Naive B cell (primary cell): ENCODE data around the gene FKRP. TPM values are rescaled to one million over a fixed set of nuclear protein-coding genes. Genes with fewer than 3 reads are reported as not detected.

Source experiments
- ATAC-seq, 2 donors: fragments of 150-1000 bp; cut with Tn5 transposase; 2 replicates each; pipeline ENCODE4 v1.10.0; 2021; ENCODE audit warnings: low read depth in 2 of 2, mild to moderate bottlenecking in 2 of 2, moderate library complexity in 2 of 2
- DNase-seq: peaks from one replicate; pipeline ENCODE4 v3.0.0; 2022
- H3K27ac Mint-ChIP-seq, 6 donors: one replicate each; pipeline ENCODE4 v1.8.0; 2020 to 2022; ENCODE audit warnings: mild to moderate bottlenecking in 6 of 6, mixed read lengths in 6 of 6, moderate library complexity in 5 of 6, inconsistent platforms in 2 of 6
- H3K27me3 Mint-ChIP-seq, 3 donors: one replicate each; pipeline ENCODE4 v1.8.0; 2021 to 2022; ENCODE audit warnings: mixed read lengths in 3 of 3, mild to moderate bottlenecking in 1 of 3
- H3K36me3 Mint-ChIP-seq, 2 donors: one replicate each; pipeline ENCODE4 v1.8.0; 2020 to 2022; ENCODE audit warnings: mixed read lengths in 2 of 2, inconsistent platforms in 1 of 2, mild to moderate bottlenecking in 1 of 2
- H3K4me1 Mint-ChIP-seq, 3 donors: one replicate each; pipeline ENCODE4 v1.8.0; 2020 to 2022; ENCODE audit warnings: mixed read lengths in 3 of 3, inconsistent platforms in 1 of 3, mild to moderate bottlenecking in 1 of 3, moderate library complexity in 1 of 3
- H3K4me3 Mint-ChIP-seq, 8 donors: one replicate each; pipeline ENCODE4 v1.8.0; 2020 to 2022; ENCODE audit warnings: mild to moderate bottlenecking in 8 of 8, mixed read lengths in 8 of 8, moderate library complexity in 8 of 8, inconsistent platforms in 2 of 8
- H3K9me3 Mint-ChIP-seq, 7 donors: one replicate each; pipeline ENCODE4 v1.8.0; 2020 to 2022; ENCODE audit warnings: mixed read lengths in 7 of 7, mild to moderate bottlenecking in 5 of 7, inconsistent platforms in 2 of 7, moderate library complexity in 1 of 7
- polyA plus RNA-seq, 6 donors: library from polyadenylated mRNA; unstranded; fragments of 300-500 nt; fragmentation: Illumina TruSeq; gene quantifications; one replicate each; pipeline ENCODE4 v1.2.3, GENCODE V29; 2021; ENCODE audit warnings: low read depth in 6 of 6

FKRP gene
- polyA plus RNA-seq, 6 donors from 2014 or later, result 2.0 to 10.1 (median 6.0) TPM

DNA sequence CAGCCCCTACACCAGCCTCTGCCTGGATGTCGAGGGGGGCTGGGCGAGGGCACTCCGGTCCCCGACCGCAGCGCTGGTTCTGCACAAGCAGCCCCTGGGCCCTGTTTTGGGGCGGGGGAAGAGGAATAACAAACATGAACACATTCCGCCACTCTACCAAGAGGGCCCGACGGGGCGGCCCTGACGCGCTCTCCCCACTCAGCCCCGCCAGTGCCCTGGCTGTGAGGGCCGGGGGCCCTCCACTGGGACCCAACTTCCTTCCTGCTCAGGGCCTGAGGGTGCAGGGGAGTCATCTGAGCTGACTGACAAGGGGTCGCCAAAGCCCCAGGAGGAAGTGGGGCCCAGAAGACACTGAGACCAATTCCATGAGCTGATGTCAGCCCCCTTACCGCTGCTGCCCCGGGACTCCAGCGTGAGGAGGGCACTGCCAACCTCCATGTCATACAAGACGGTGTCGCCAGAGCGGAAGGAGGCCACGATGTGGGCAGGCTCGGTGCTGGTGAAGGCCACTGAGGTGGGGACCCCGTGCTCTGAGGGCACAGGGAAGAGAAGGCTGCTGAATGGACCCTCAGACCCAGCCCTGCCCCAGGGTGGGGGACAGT lies 23.3 kb upstream of the FKRP start:
- DNase-seq, result peak; percentile 41
- ATAC-seq, result no peak

DNA sequence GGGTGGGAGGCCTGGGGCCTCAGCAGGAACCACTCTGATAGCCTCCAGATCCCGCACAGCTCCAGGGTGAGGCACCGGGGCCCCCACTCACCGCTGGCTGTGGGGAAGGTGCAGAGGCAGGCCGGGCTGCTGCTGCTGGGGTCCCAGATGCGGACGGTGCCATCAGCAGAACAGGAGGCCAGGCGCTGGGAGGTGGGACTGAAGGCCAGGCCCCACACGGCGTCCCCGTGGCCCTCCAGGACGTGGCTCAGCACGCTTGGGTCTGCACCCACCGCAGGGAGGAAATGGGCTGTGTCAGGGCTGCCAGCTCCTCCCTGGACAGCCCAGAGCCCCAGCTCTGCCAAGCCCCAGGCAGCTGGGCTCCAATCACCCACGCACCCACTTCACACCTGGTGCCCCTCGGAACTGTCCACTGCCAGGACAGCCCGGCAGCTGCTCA lies 22.8 kb upstream of the FKRP start:
- Mint-ChIP-seq H3K9me3 (no peaks in the 10 kb centered on the region), H3K4me1 (peaks cover 58 to 83% (median 58%) of the 10 kb centered on the region in 3 donors), H3K27ac (peak overlapping the region in 3 of 6 donors; percentile 27 to 86 (median 82)), H3K36me3 (peaks cover 0 to 23% of the 10 kb centered on the region in 2 donors), H3K4me3 (peak overlapping the region in 7 of 8 donors; percentile 54 to 91 (median 81)), H3K27me3 (no peaks in the 10 kb centered on the region)
- no peak for DNase-seq
- no peak for ATAC-seq

More for the DNA sequence above, 23.3 kb upstream of the FKRP start:
- Mint-ChIP-seq H3K9me3 (no peaks in the 10 kb centered on the region), H3K27me3 (no peaks in the 10 kb centered on the region), H3K4me1 (peaks cover 60 to 85% (median 63%) of the 10 kb centered on the region in 3 donors), H3K27ac (peak overlapping the region; percentile 64 to 92 (median 82)), H3K36me3 (peaks cover 0 to 20% of the 10 kb centered on the region in 2 donors), H3K4me3 (peak overlapping the region; percentile 15 to 91 (median 78))

DNA sequence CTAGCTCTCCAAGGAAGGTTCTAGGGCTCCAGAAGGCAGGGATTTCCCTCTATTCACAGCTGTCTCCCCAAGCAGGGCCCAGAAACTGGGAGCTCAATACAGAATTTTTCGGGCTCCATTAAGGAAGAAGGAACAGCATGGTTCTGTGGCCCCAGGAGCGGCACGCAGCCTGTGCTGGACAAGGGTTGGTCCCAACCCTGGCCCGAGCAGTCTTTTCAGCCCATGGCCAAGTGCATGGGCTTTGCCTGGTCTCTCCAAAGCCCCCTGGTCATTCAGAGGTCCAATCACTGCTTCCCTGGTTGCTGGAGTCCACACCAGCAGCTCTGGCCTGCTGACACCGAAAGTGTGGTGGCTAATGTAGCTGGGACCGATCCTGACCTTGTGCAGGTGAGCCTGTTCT lies 22.4 kb upstream of the FKRP start:
- ATAC-seq, result no peak
- no peaks in the 10 kb centered on the region for H3K9me3 Mint-ChIP-seq
- peaks cover 0 to 23% of the 10 kb centered on the region in 2 donors for H3K36me3 Mint-ChIP-seq
- no peak for DNase-seq
- H3K4me1 Mint-ChIP-seq, result peaks cover 54 to 81% (median 56%) of the 10 kb centered on the region in 3 donors
- peak overlapping the region in 4 of 6 donors; percentile 27 to 86 (median 64) for H3K27ac Mint-ChIP-seq
- peak overlapping the region in 7 of 8 donors; percentile 41 to 85 (median 71) for H3K4me3 Mint-ChIP-seq
- H3K27me3 Mint-ChIP-seq, result no peaks in the 10 kb centered on the region

DNA sequence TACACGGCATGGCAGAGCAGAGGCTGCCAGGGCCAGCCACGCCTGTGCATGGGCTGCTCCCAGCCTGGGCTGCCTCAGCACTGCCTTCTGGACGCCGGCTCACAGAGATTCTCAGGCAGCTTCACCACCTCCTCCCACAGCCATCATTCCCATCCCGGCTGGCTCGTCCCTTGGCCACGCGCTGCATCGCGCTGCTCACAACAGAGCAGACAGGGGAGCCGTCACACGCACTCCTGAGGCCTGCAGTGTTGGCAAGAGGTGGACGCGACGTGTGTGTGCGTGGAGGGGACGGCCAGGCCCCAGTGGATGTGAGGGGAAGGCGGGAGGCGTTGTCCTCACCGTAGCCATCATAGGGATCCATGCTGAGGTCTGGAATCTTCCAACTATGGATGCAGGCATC lies 21.4 kb upstream of the FKRP start:
- Mint-ChIP-seq H3K27me3 (no peaks in the 10 kb centered on the region), H3K36me3 (peaks cover 0 to 23% of the 10 kb centered on the region in 2 donors), H3K4me1 (peaks cover 54 to 81% (median 54%) of the 10 kb centered on the region in 3 donors), H3K4me3 (peak overlapping the region in 5 of 8 donors; percentile 12 to 65 (median 22)), H3K27ac (peak overlapping the region in 1 of 6 donors; percentile 86), H3K9me3 (no peaks in the 10 kb centered on the region)
- ATAC-seq, result no peak
- no peak for DNase-seq

DNA sequence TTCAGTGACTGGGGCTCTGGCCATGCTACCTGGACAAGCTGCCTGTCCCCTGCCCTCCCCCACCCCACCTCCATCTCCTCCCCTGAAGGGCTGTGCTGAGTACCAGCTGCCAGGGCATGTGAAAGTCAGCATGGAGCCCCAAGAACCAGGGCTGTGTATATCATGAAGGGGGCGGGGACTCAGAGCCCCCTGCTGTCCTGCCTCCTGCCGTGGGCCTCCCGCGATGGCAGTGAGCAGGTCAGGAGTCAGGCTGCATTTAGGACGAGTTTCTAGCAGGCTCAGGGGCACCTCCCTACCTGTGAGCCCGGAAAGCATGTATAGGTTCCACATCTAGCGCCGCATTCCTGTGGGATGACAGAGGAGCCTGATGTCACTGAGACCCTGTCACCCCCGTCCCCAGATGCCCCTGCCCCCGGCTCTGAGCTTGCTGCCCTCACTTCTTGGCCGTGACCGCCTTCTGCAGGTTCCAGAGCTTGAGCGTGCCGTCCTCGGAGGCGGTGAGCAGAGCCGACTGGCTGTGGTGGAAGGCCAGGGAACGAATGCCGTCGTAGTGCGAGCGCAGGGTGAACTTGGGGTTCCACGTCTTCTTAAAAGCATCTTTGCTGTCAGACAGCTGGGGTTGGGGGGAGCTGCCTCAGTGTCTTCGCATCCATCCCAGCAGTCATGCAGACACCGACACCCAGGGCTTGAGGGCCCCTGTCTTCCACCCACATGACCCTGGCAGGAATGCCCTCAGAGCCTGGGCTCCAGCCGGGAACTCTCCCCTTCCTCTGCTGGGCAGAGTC lies 20.6 kb upstream of the FKRP start:
- H3K9me3 Mint-ChIP-seq, result no peaks in the 10 kb centered on the region

DNA sequence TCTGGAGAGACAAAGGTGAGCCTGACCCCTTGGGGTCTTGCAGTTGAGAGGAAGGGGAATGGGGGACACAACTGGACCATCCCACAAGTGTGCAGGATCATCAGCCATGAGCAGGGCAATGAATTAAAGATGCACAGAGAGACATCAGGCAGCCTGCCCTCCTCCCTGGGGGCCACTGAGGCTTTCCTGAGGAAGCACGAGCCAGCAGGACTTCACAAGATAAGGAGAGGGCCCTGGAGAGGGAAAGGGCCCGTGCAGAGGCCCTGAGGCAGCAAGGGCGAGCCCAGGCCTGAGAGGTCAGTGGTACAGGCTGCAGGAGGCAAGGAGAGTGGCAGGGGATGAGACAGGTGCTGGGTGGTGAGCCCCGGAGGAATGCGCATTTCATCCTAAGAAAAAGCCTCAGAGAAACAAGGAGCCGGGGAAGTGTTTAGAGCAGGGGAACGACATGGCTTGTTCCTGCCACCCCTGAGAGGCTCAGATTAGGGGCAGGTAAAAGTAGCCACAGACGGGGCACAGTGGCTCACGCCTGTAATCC lies 19.9 kb upstream of the FKRP start:
- ATAC-seq (no peak), DNase-seq (no peak)
- peak overlapping the region in 5 of 6 donors; percentile 32 to 81 (median 73) for H3K27ac Mint-ChIP-seq
- H3K9me3 Mint-ChIP-seq, result no peaks in the 10 kb centered on the region
- peaks cover 0 to 23% of the 10 kb centered on the region in 2 donors for H3K36me3 Mint-ChIP-seq
- H3K27me3 Mint-ChIP-seq, result no peaks in the 10 kb centered on the region
- H3K4me3 Mint-ChIP-seq, result peak overlapping the region in 1 of 8 donors; percentile 39
- H3K4me1 Mint-ChIP-seq, result peaks cover 44 to 70% (median 50%) of the 10 kb centered on the region in 3 donors

More for the DNA sequence above, 20.6 kb upstream of the FKRP start:
- Mint-ChIP-seq H3K27me3 (no peaks in the 10 kb centered on the region), H3K4me3 (no peak overlapping the region), H3K27ac (peak overlapping the region in 3 of 6 donors; percentile 32 to 81 (median 81)), H3K36me3 (peaks cover 0 to 23% of the 10 kb centered on the region in 2 donors), H3K4me1 (peaks cover 47 to 73% (median 52%) of the 10 kb centered on the region in 3 donors)
- no peak for DNase-seq
- ATAC-seq, result no peak

DNA sequence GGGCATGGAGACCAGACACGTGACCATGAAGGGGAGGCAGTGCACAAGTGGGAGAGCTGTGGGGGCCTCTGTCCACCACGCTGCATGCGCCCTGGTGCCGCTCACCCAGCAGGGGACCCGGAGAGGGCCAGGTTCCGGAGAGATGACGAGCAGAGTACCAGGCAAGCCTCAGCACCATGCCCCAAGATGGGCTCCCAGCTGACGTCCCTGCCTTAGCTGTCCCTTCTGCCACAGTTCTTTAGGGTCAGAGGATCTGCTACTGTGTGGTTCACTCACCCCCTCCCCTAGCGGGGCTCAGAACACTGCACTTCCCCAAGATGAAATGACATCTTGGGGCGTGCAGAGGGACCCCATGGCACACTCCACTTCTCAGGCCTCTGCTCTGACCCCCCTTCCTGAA lies 19.3 kb upstream of the FKRP start:
- ATAC-seq (no peak), DNase-seq (no peak)
- no peaks in the 10 kb centered on the region for H3K9me3 Mint-ChIP-seq
- peak overlapping the region in 1 of 8 donors; percentile 39 for H3K4me3 Mint-ChIP-seq
- H3K4me1 Mint-ChIP-seq, result peaks cover 44 to 70% (median 47%) of the 10 kb centered on the region in 3 donors
- peaks cover 0 to 24% of the 10 kb centered on the region in 2 donors for H3K36me3 Mint-ChIP-seq
- H3K27me3 Mint-ChIP-seq, result no peaks in the 10 kb centered on the region
- H3K27ac Mint-ChIP-seq, result peak overlapping the region in 3 of 6 donors; percentile 7 to 81 (median 57)

DNA sequence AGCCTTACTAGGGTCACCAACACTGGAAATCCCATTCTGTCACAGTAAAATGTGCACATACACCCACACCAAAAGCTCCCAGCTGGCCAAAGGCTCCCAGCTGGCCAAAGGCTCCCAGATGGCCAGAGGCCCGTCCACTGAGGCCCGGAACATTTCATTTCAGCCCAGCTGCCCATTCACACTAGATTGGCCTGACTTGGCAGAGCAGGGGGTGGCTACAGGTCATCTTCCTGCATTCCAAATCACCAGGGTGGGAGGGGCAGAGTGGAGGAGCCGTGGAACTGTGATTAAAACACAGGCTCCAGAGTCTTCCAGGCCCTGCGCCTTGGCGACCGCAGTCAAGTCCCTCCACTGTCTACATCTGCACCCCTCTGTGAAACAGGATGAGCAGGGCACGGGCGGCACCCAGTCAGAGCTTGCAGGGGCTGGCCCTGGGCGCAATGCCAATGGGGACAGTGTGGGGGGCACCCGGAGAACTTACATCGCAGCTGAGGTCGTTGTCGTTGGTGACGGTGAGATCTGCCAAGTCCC lies 18.8 kb upstream of the FKRP start:
- H3K27me3 Mint-ChIP-seq, result no peaks in the 10 kb centered on the region
- no peak for ATAC-seq
- H3K36me3 Mint-ChIP-seq, result peaks cover 0 to 29% of the 10 kb centered on the region in 2 donors
- H3K4me1 Mint-ChIP-seq, result peaks cover 42 to 70% (median 48%) of the 10 kb centered on the region in 3 donors
- H3K4me3 Mint-ChIP-seq, result no peak overlapping the region
- no peaks in the 10 kb centered on the region for H3K9me3 Mint-ChIP-seq
- H3K27ac Mint-ChIP-seq, result peak overlapping the region in 3 of 6 donors; percentile 7 to 79 (median 36)
- no peak for DNase-seq

DNA sequence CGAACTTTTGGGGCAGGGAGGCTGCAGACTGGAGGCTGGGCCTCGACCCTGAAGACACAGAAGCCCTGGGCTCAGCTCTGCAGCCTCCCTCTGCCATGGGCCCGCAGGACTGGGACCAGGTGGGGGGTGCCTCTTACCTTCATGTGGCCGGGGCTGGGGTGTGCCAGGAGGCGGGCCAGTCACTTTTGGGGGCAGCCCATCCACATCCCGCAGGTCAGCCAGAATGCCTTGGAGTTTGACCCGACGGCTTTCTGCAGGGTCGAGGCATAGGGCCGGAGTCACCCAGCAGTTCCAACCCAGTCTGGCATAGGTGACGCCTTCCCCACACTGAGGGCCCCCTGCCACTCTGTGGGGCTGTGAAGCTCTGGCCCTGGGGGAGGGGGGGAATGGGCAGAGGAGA lies 18.1 kb upstream of the FKRP start:
- no peak overlapping the region for H3K4me3 Mint-ChIP-seq
- H3K27ac Mint-ChIP-seq, result peak overlapping the region in 2 of 6 donors; percentile 36 to 79
- H3K4me1 Mint-ChIP-seq, result peaks cover 35 to 64% (median 43%) of the 10 kb centered on the region in 3 donors
- H3K9me3 Mint-ChIP-seq, result no peaks in the 10 kb centered on the region
- ATAC-seq, result no peak
- no peak for DNase-seq
- peaks cover 0 to 29% of the 10 kb centered on the region in 2 donors for H3K36me3 Mint-ChIP-seq
- no peaks in the 10 kb centered on the region for H3K27me3 Mint-ChIP-seq

DNA sequence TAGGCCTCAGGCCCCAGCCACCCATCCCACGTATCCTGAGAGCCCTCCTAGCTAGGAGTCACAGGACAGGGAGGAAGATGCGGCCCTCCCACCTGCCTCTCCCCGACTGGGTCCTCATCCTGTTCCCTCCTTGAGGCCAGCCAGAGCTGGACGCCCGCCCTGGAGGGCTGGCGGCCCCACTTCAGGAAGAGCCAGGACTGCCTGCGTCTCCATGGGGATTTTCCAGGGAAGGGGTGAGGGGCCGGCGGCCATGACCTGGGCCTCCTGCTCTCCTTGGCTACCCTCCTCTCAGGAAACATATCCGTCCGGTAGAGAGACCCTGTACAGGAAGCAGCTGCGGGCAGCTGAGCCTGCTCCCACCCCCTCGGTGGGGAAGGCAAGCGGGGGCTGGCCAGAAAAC lies 17.6 kb upstream of the FKRP start:
- Mint-ChIP-seq H3K36me3 (peaks cover 0 to 29% of the 10 kb centered on the region in 2 donors), H3K27ac (peak overlapping the region in 4 of 6 donors; percentile 42 to 89 (median 44)), H3K9me3 (no peaks in the 10 kb centered on the region), H3K4me1 (peaks cover 34 to 60% (median 40%) of the 10 kb centered on the region in 3 donors), H3K27me3 (no peaks in the 10 kb centered on the region), H3K4me3 (peak overlapping the region in 3 of 8 donors; percentile 23 to 79 (median 56))
- ATAC-seq (no peak), DNase-seq (no peak)

DNA sequence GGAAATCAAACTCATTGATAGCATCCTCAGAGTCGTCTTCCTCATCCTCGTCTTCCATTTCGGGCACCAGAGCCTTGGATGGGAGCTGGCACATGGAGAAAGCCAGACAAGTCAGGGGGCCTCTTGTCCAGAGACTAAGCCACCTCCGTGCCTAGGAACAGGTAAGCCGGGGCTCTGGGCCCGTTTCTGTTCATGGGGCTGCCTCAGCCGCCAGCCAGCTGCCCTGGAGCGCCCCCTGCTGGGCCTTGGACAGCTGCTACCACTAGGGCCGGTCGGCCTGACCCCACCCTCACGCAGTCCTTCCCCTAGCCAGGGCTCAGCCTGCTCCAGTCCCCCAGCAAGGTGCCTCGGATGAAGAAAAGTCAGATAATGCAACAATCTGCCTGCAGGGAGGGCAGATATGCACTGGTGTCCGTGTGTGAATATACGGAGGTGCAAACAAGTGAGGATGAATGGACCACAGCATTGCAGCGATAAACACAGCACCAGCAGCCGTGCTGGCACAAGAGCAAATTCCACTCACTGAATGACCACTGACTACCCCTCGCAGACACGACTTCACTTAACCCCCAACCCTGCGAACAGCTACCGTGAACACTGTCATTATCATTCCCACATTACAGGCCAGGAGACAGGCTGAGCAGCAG lies 17.0 kb upstream of the FKRP start:
- no peaks in the 10 kb centered on the region for H3K27me3 Mint-ChIP-seq
- H3K36me3 Mint-ChIP-seq, result peaks cover under 1 to 29% of the 10 kb centered on the region in 2 donors
- peak overlapping the region in 7 of 8 donors; percentile 4 to 79 (median 32) for H3K4me3 Mint-ChIP-seq
- H3K4me1 Mint-ChIP-seq, result peaks cover 28 to 54% (median 34%) of the 10 kb centered on the region in 3 donors
- ATAC-seq (peak; percentile 94 to 99), DNase-seq (peak; percentile 81)
- no peaks in the 10 kb centered on the region for H3K9me3 Mint-ChIP-seq
- H3K27ac Mint-ChIP-seq, result peak overlapping the region in 5 of 6 donors; percentile 42 to 92 (median 46)

DNA sequence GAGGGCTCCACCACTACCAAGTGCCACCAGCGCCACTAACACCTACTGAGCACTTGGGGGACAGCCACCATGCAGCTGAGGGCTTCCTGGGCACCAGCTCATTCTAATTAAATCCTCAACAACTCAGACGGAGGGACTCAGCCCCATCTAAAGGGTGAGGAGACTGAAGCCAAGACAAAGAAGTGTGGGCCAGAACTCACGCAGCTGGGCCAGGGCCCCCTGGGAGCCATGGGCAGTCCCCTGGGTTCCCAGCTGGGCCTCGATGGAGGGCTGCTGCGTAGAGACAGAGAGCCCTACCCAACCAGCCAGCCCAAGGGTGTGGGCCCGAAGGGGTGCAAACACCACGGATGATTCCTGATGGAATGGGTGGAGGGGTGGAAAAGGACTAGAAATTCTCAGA lies 16.2 kb upstream of the FKRP start:
- no peak overlapping the region for H3K4me3 Mint-ChIP-seq
- H3K4me1 Mint-ChIP-seq, result peaks cover 24 to 48% (median 34%) of the 10 kb centered on the region in 3 donors
- no peaks in the 10 kb centered on the region for H3K9me3 Mint-ChIP-seq
- H3K27me3 Mint-ChIP-seq, result no peaks in the 10 kb centered on the region
- peaks cover 5 to 29% of the 10 kb centered on the region in 2 donors for H3K36me3 Mint-ChIP-seq
- H3K27ac Mint-ChIP-seq, result peak overlapping the region in 2 of 6 donors; percentile 59 to 76
- no peak for DNase-seq
- ATAC-seq, result no peak
